ENCODE results near the gene GARIN1A. TPM values are rescaled to one million over a fixed set of nuclear protein-coding genes. Genes with fewer than 3 reads are reported as not detected.

Gene GARIN1A
- total and polyA plus RNA-seq, 2 of the 4 experiments (the other 2 are of a cell fraction): 0.18 to 1.4 TPM

GRCh38 chr7:128694738-128695137 is 22.6 kb downstream of the GARIN1A start:
- WGBS, 2 experiments (ENCODE audit: extremely low coverage in 2 of 2, insufficient read length in 1 of 2): no CpG with 5 or more reads among the region's 2 CpGs
- Histone ChIP-seq H3K4ac (ENCODE audit: low read depth, low read length) (no peak overlapping the region), H4K91ac (ENCODE audit: insufficient read depth, low read depth, low read length) (no peak overlapping the region), H3K4me1 (ENCODE audit: control insufficient read depth, insufficient read depth, low read length) (no peaks in the 10 kb centered on the region), H3K56ac (ENCODE audit: extremely low read depth, insufficient read depth, low read length) (no peak overlapping the region), H3K4me2 (ENCODE audit: low read depth, low read length) (no peak overlapping the region), H2BK20ac (ENCODE audit: low read depth, low read length) (no peak overlapping the region), H3K9ac (ENCODE audit: low read depth, low read length) (no peak overlapping the region), H4K5ac (ENCODE audit: low read depth, low read length) (no peak overlapping the region), H3K27me3 (ENCODE audit: control insufficient read depth, insufficient read depth, low read length) (peaks cover 15% of the 10 kb centered on the region), H2BK5ac (ENCODE audit: low read depth, low read length, poor library complexity, severe bottlenecking) (no peak overlapping the region), H3K4me3 (ENCODE audit: insufficient read depth, low read depth, low read length) (no peak overlapping the region), H3K18ac (ENCODE audit: low read depth, low read length) (no peak overlapping the region), H2AK5ac (ENCODE audit: low read depth, low read length) (no peak overlapping the region), H3K36me3 (ENCODE audit: control insufficient read depth, insufficient read depth, low read length) (no peaks in the 10 kb centered on the region), H2BK120ac (ENCODE audit: low read depth, low read length) (no peak overlapping the region), H3K23ac (ENCODE audit: low read depth, low read length) (no peak overlapping the region), H2AFZ (replicated peaks; ENCODE audit: low read length, poor library complexity) (no peak overlapping the region), H4K8ac (ENCODE audit: low read depth in 2 of 2, low read length in 2 of 2) (no peak overlapping the region), H3K79me1 (ENCODE audit: low read depth in 1 of 2, low read length in 2 of 2) (no peaks in the 10 kb centered on the region), H3K14ac (replicated peaks; ENCODE audit: low read depth, low read length) (no peak overlapping the region), H4K20me1 (ENCODE audit: insufficient read depth, low read length) (no peaks in the 10 kb centered on the region), H2BK15ac (ENCODE audit: low read depth, low read length) (no peak overlapping the region), H3K27ac (ENCODE audit: insufficient read depth, low read length) (no peak overlapping the region), H2AK9ac (replicated peaks; ENCODE audit: low read depth, low read length, poor library complexity) (no peak overlapping the region), H3K9me3 (ENCODE audit: control insufficient read depth, insufficient read depth, low read length) (no peaks in the 10 kb centered on the region), H3K9me1 (ENCODE audit: insufficient read depth, low read length) (no peaks in the 10 kb centered on the region)
- ChIA-PET CTCF (no interaction called here), POLR2A (ENCODE audit: unreplicated experiment) (no interaction called here)
- BruUV-seq (replicated peaks): no TSS peak
- no peak for DNase-seq
- intact Hi-C loops (cut with micrococcal nuclease): no loop called here
- TF ChIP-seq MAFK (IDR thresholded peaks at IDR 0.05; ENCODE audit: low read depth, low read length) (peak; percentile 92), USF2 (IDR thresholded peaks at IDR 0.05; ENCODE audit: low read depth, low read length) (no peak), MXI1 (IDR thresholded peaks at IDR 0.05; ENCODE audit: borderline replicate concordance, low read depth, low read length) (no peak), FOS (IDR thresholded peaks at IDR 0.05; ENCODE audit: low read depth, low read length) (no peak), MAZ (IDR thresholded peaks at IDR 0.05; ENCODE audit: borderline replicate concordance, low read depth, low read length) (no peak)
- in situ Hi-C loops (cut with MboI; ENCODE audit: low sequenced_read_pairs): no loop called here
- no peak for ATAC-seq (ENCODE audit: low read depth)
- dilution Hi-C loops (cut with HindIII; ENCODE audit: low sequenced_read_pairs, unreplicated experiment): no loop called here

All from IMR-90 (cell line).